ENCODE measurements around the gene SLC41A3. TPM values are rescaled to one million over a fixed set of nuclear protein-coding genes. Genes with fewer than 3 reads are reported as not detected.

SLC41A3 gene
- total and polyA plus RNA-seq, 10 of the 15 experiments (the other 5 are each of a cell fraction or from before 2014, with no cell fraction given), result 8.3 to 29.5 (median 16.7) TPM

DNA sequence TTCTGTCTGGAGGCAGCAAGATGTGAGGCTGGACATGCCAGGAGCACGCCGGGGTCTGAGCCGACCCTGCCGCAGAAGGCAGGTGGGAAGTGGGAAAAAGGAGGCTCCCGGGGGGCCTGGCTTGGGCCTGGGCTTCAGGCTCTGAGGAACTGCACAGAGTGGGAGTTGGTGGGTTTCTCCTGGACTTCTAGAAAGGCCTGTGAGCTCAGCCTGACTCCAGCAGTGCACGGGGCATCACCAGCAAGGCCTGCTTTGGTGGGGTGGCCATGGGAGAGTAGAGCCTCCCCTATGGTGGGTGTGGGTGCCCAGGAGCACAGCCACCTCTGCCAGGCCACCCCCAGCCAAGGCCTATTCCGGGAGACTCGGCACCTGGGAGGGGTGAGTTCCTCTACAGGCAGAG is 18.1 kb upstream of the SLC41A3 start:
- no peak overlapping the region for H3K9ac ChIP-seq (ENCODE audit: control insufficient read depth, insufficient read depth, low read length)
- ChIA-PET CTCF (no interaction called here), RAD21 (ENCODE audit: unreplicated experiment) (no interaction called here), SMC1A (ENCODE audit: uncharacterized antibody, unreplicated experiment) (no interaction called here), POLR2A (no interaction called here)
- no peak overlapping the region for H2AFZ ChIP-seq (ENCODE audit: control insufficient read depth, low read depth, low read length)
- no peaks in the 10 kb centered on the region; the same call in 1 of the 2 replicates for H4K20me1 ChIP-seq (ENCODE audit: control insufficient read depth, insufficient read depth)
- no peaks in the 10 kb centered on the region for H3K79me2 ChIP-seq (ENCODE audit: control insufficient read depth, insufficient read depth, low read length)
- no peak overlapping the region for H3K27ac ChIP-seq (ENCODE audit: control insufficient read depth, insufficient read depth)
- 37% methylated on average over 8 of the region's 8 CpGs for WGBS (ENCODE audit: insufficient coverage, insufficient replicate concordance, low lambda C conversion rate, missing lambda C conversion rate)
- peaks cover 10% of the 10 kb centered on the region; the same call in 1 of the 2 replicates for H3K4me1 ChIP-seq (ENCODE audit: control insufficient read depth, insufficient read depth, low read length)
- H3K9me3 ChIP-seq (replicated peaks; ENCODE audit: control insufficient read depth, insufficient read depth, low read length), result peaks cover 2% of the 10 kb centered on the region; the same call in 1 of the 3 replicates
- no peak overlapping the region for H3K4me3 ChIP-seq
- no peak overlapping the region for H3K4me2 ChIP-seq (ENCODE audit: control insufficient read depth, insufficient read depth)
- in situ Hi-C loops (cut with MboI), result no loop called here
- DNase-seq (ENCODE audit: low read depth, low spot score), result no peak
- ATAC-seq, result no peak
- no peak for FAIRE-seq
- TF ChIP-seq, protein P1, sequence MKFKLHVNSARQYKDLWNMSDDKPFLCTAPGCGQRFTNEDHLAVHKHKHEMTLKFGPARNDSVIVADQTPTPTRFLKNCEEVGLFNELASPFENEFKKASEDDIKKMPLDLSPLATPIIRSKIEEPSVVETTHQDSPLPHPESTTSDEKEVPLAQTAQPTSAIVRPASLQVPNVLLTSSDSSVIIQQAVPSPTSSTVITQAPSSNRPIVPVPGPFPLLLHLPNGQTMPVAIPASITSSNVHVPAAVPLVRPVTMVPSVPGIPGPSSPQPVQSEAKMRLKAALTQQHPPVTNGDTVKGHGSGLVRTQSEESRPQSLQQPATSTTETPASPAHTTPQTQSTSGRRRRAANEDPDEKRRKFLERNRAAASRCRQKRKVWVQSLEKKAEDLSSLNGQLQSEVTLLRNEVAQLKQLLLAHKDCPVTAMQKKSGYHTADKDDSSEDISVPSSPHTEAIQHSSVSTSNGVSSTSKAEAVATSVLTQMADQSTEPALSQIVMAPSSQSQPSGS (IDR thresholded peaks at IDR 0.05; ENCODE audit: low read length), result no peak
- no peak for TF ChIP-seq NR2F1 (conservative IDR thresholded peaks at IDR 0.05)
- no TSS peak for BruUV-seq (replicated peaks)
- intact Hi-C loops (cut with micrococcal nuclease; ENCODE audit: unreplicated experiment), result no loop called here
- peaks cover 0 to 2% of the 10 kb centered on the region in 2 experiments; a peak in 1 of 4 replicates for H3K27me3 ChIP-seq (replicated peaks in 1 of 2; ENCODE audit: control insufficient read depth in 2 of 2, insufficient read depth in 2 of 2, low read length in 1 of 2)
- H3K36me3 ChIP-seq (ENCODE audit: control insufficient read depth in 2 of 2, insufficient read depth in 2 of 2, low read length in 1 of 2), result no peaks in the 10 kb centered on the region

DNA sequence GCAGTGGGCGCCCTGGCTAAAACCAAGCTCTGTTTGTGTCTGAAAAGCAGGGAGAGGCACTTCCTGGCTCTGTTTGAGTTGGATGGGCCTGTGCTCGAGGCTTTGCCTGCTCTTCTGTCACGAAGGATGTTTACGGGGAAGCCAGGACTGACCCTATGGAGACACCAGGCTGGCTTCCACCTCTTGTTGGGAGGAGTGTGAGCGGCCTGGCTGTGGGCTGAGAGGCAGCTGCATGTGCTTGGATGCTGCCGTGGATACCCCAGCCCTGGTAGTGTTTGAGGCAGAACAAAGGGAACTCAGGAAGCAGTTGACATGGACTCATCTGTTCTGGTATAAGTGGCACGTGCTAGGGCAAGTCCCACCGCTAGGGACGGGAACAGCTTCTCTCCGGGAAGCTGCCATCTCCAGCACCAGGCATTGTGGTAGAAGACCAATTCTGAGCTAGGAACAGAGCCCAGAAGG is 17.6 kb upstream of the SLC41A3 start:
- RAD21 ChIA-PET (ENCODE audit: unreplicated experiment), result no interaction called here
- Histone ChIP-seq H4K20me1 (ENCODE audit: control insufficient read depth, insufficient read depth) (no peaks in the 10 kb centered on the region; the same call in 1 of the 2 replicates), H3K4me1 (ENCODE audit: control insufficient read depth, insufficient read depth, low read length) (peaks cover 10% of the 10 kb centered on the region; the same call in 1 of the 2 replicates), H2AFZ (ENCODE audit: control insufficient read depth, low read depth, low read length) (no peak overlapping the region), H3K4me2 (ENCODE audit: control insufficient read depth, insufficient read depth) (no peak overlapping the region), H3K4me3 (no peak overlapping the region), H3K9me3 (replicated peaks; ENCODE audit: control insufficient read depth, insufficient read depth, low read length) (peaks cover 4% of the 10 kb centered on the region; the same call in 2 of the 3 replicates), H3K27ac (ENCODE audit: control insufficient read depth, insufficient read depth) (no peak overlapping the region), H3K27me3 (replicated peaks in 1 of 2; ENCODE audit: control insufficient read depth in 2 of 2, insufficient read depth in 2 of 2, low read length in 1 of 2) (peaks cover 0 to 2% of the 10 kb centered on the region in 2 experiments; a peak in 1 of 4 replicates), H3K9ac (ENCODE audit: control insufficient read depth, insufficient read depth, low read length) (no peak overlapping the region), H3K36me3 (ENCODE audit: control insufficient read depth in 2 of 2, insufficient read depth in 2 of 2, low read length in 1 of 2) (no peaks in the 10 kb centered on the region), H3K79me2 (ENCODE audit: control insufficient read depth, insufficient read depth, low read length) (no peaks in the 10 kb centered on the region)
- no TSS peak for BruUV-seq (replicated peaks)
- POLR2A ChIA-PET, result no interaction called here
- FAIRE-seq (no peak), DNase-seq (ENCODE audit: low read depth, low spot score) (no peak), ATAC-seq (no peak)
- CTCF ChIA-PET, result no interaction called here
- WGBS (ENCODE audit: insufficient coverage, insufficient replicate concordance, low lambda C conversion rate, missing lambda C conversion rate), result 60% methylated on average over 10 of the region's 10 CpGs
- intact Hi-C loops (cut with micrococcal nuclease; ENCODE audit: unreplicated experiment) (no loop called here), in situ Hi-C loops (cut with MboI) (no loop called here)
- no peak for TF ChIP-seq ZNF207 (IDR thresholded peaks at IDR 0.05; ENCODE audit: borderline replicate concordance)
- TF ChIP-seq KAT2A (conservative IDR thresholded peaks at IDR 0.05; ENCODE audit: control insufficient read depth, low read depth, low read length), result no peak
- no peak for TF ChIP-seq SRF (IDR thresholded peaks at IDR 0.05; ENCODE audit: low read depth in 2 of 2, low read length in 2 of 2)
- TF ChIP-seq, protein P2, sequence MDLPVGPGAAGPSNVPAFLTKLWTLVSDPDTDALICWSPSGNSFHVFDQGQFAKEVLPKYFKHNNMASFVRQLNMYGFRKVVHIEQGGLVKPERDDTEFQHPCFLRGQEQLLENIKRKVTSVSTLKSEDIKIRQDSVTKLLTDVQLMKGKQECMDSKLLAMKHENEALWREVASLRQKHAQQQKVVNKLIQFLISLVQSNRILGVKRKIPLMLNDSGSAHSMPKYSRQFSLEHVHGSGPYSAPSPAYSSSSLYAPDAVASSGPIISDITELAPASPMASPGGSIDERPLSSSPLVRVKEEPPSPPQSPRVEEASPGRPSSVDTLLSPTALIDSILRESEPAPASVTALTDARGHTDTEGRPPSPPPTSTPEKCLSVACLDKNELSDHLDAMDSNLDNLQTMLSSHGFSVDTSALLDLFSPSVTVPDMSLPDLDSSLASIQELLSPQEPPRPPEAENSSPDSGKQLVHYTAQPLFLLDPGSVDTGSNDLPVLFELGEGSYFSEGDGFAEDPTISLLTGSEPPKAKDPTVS (IDR thresholded peaks at IDR 0.05; ENCODE audit: low read depth, low read length), result no peak
- no peak for TF ChIP-seq ZZZ3 (IDR thresholded peaks at IDR 0.05; ENCODE audit: control insufficient read depth, insufficient read length, low read depth)
- no peak for TF ChIP-seq RCOR1 (conservative IDR thresholded peaks at IDR 0.05; ENCODE audit: low read depth, low read length)
- TF ChIP-seq EGR1 (IDR thresholded peaks at IDR 0.05; ENCODE audit: borderline replicate concordance in 1 of 2, low read depth in 2 of 2, low read length in 2 of 2), result no peak
- TF ChIP-seq MTA3 (IDR thresholded peaks at IDR 0.05; ENCODE audit: borderline replicate concordance, low read length), result no peak
- TF ChIP-seq ZSCAN29 (IDR thresholded peaks at IDR 0.05), result no peak
- TF ChIP-seq DPF2 (IDR thresholded peaks at IDR 0.05), result no peak
- no peak for TF ChIP-seq EZH2 (IDR thresholded peaks at IDR 0.05; ENCODE audit: borderline replicate concordance, control insufficient read depth, low read depth, low read length)
- no peak for TF ChIP-seq RB1 (IDR thresholded peaks at IDR 0.05; ENCODE audit: borderline replicate concordance)
- TF ChIP-seq, protein P3, sequence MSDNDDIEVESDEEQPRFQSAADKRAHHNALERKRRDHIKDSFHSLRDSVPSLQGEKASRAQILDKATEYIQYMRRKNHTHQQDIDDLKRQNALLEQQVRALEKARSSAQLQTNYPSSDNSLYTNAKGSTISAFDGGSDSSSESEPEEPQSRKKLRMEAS (IDR thresholded peaks at IDR 0.05; ENCODE audit: low read depth, low read length), result no peak
- SMC1A ChIA-PET (ENCODE audit: uncharacterized antibody, unreplicated experiment), result no interaction called here
